Omental fat pad (tissue), 4 donors: ENCODE data around the gene CYB561D1. TPM values are rescaled to one million over a fixed set of nuclear protein-coding genes. Genes with fewer than 3 reads are reported as not detected.

Experiments
- ATAC-seq: fragments of 150-250 bp; one replicate; pipeline ENCODE4 v1.9.1; 2016; ENCODE audit warnings: mild to moderate bottlenecking, moderate library complexity; ENCODE audit not compliant: low FRiP score
- DNase-seq: peaks from one replicate; pipeline ENCODE4 v3.0.0-alpha.2; 2019; ENCODE audit warnings: low spot score
- total RNA-seq, 4 donors: library from RNA; depleted of rRNA; stranded (reverse); fragments of >200 nt; gene quantifications; one replicate each; pipeline ENCODE4 v1.1.0, GENCODE V29; 2016
- TF ChIP-seq, protein P1 (sequence below), 3 donors: fragments of 450-650 bp; IDR thresholded peaks; one replicate each; pipeline ENCODE4 v1.5.1; 2016 to 2017; ENCODE audit warnings: antibody characterized with exemption in 3 of 3, mild to moderate bottlenecking in 3 of 3, moderate library complexity in 2 of 3

The CYB561D1 gene
- total RNA-seq, 4 donors from 2014 or later = 6.1 to 12.0 (median 8.4) TPM

DNA sequence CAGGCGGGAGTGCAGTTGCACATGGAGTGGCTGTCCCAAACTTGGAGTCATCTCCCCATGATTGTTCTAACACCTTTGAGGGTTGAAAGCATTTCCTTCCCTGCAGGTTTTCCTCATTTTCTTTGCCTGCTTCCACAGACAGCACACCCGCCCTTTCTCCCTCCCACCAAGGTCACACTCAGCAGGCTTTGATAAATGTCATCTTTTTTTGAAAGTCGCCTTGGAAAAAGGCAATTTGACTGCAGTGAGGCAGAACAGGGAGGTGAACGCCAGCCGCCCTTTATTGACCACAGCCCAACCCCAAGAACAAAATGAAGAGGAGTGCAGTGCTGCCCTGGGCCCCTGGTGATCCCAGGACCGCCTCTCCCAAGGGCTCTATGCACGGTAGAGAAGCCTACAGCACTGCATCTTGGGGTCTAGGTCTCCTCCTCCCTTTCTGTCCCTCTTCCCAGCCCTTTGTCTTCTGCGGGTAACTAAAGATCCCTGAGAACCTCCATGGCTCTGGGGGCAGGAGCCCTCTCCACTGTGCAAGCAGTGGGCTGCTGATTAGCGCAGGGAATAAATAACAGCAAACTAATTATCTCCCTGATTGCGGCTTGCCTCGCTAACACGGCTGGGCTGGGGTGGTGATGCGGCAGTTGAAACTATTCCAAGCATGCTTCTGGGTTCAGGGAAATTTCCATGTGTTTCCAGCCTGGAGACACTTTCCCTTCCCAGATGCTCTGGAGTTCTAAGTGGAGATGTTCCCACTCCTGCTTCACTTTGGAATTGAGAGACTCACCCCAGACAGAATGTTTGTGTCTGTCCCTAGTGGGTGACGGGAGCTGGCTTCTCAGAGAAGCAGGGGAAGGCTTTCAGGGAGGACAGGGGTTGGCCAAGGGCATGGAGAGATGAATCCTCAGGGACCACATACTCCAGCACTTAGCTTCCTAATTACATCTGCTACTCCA lies 27.4 kb downstream of the CYB561D1 start:
- TF ChIP-seq, protein P1, sequence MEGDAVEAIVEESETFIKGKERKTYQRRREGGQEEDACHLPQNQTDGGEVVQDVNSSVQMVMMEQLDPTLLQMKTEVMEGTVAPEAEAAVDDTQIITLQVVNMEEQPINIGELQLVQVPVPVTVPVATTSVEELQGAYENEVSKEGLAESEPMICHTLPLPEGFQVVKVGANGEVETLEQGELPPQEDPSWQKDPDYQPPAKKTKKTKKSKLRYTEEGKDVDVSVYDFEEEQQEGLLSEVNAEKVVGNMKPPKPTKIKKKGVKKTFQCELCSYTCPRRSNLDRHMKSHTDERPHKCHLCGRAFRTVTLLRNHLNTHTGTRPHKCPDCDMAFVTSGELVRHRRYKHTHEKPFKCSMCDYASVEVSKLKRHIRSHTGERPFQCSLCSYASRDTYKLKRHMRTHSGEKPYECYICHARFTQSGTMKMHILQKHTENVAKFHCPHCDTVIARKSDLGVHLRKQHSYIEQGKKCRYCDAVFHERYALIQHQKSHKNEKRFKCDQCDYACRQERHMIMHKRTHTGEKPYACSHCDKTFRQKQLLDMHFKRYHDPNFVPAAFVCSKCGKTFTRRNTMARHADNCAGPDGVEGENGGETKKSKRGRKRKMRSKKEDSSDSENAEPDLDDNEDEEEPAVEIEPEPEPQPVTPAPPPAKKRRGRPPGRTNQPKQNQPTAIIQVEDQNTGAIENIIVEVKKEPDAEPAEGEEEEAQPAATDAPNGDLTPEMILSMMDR (IDR thresholded peaks at IDR 0.05) = no peak
- no peak for DNase-seq
- no peak for ATAC-seq

DNA sequence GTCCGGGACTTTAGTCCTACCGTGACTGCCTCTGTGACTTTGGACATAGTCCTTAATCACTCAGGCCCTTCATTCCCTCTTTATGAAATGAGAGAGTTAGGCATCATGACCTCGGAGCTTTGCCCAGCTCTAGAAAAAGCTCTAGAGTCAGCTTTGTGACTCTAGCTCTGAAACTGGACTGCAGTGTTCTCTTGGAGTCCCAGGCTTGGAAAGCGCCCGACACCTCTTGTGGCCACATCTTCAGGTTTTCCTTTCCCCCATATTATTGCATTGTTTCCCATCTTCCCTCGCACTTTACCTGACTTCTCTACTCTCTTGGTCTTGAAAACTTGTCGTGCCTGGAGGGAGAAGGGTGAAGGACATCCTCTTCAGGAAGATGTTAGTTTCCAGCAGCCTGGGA lies 28.1 kb downstream of the CYB561D1 start:
- DNase-seq = no peak
- no peak for ATAC-seq
- TF ChIP-seq, protein P1 (IDR thresholded peaks at IDR 0.05) = no peak

DNA sequence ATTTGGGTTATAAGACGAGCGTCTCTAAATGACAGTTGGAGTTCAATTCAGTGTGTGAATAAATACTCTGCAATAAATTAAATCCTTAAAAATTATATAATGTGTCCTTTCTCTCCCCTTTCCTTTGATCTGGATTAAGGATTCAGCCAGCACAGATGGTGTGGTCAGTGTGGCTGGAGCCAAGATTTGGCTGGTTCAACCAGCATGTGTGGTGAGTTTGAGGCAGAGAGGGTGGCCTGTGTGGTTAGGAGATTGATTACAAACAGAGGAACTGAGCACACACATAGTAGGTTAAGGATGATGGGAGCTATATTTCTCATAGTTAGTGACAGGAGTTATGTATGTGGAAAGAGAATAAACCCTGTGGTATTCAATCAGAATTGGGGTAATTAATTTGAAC lies 29.8 kb downstream of the CYB561D1 start:
- DNase-seq = no peak
- ATAC-seq = no peak
- TF ChIP-seq, protein P1 (IDR thresholded peaks at IDR 0.05) = no peak

DNA sequence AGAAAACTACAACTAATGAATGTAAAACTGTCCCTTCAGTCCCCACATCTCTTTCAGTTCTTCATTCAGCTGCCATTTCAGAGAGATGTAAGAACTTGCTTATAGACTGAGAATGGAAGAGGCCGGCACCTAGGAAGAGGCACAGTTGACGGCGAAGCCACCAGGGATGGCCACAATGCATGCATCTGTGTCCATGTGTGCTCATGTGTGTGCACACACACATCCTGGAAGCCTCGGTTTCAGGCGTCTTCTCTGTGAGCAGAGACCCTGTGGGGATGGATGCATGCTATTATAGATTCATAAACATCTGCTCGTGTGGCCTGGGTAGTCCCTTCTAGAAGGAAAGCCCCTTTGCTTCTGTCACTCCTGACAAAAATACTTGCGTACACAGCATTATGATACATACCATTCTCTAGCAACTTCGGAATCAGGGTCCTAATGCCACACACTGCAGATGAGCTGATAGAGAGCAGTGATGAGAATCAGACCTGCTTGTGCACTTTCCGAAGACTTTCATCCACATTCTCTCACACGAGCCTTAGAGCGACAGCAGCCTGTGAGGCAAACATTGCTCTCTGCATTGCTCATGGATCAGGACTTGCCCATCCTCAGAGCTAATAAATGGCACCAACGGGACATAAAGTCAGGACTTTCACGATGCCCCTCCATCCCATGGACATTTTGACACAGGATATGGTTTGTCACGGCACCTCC lies 33.4 kb downstream of the CYB561D1 start:
- ATAC-seq = no peak
- DNase-seq = no peak
- TF ChIP-seq, protein P1 (IDR thresholded peaks at IDR 0.05) = no peak

DNA sequence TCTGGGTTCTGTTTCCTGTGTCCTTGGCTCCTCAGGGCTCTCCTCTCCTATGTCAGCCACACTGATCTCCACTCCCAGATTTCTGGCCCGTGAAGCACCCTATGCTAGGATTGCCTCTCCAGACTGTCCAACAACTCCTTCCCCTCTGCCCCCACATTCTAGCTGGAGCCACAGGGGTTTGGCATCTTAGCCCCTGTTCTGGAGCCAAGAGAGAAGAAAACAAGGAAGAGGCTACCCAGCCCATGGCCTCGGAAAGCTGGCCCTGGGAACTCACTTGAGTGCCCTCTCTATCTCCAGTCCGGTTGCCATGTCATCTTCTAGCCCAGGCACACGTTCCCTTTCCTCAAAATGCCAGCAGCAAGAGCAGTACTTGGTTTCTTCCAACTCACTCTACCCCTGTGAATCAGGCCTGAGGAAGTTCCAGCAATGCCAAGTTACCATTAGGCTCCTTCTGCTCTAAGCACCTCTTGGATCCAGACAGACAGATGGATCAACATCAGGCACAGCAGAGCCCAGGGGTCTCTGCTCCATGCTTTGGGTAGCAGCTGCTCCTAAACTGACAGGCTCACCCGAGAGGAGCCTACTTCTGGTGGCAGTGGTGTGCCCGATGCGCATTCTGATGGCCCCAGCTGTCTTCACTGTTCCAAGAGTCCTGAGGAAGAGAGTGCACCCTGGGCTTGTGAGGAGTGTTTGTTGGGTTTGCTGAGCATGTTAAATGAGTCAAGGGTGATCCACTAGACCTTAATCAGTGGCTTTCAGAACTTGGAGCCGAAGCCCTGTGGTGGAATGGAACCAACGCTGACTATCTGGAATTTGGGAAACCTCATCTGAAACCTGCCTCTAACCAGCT lies 34.2 kb downstream of the CYB561D1 start:
- no peak for ATAC-seq
- TF ChIP-seq, protein P1 (IDR thresholded peaks at IDR 0.05) = no peak
- no peak for DNase-seq

DNA sequence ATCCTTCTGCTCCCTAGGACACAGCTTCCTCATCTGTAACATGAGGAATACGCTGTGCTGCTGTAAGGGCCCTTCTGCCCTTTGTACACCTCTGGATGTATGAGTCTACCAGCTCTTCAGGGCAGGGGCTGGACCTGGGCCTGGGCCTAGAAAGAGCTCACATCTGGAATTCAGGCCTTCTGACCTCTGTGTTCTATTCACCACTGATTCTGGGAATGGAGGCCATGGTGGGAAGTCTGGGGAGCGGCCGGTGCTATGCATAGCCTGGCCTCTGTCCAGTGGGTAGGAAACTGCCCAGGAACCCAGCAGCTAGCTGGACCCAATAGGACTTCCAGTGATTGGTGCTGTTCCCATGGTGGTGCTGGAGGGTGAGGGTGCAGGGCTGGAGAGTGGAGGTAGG lies 34.8 kb downstream of the CYB561D1 start:
- TF ChIP-seq, protein P1 (IDR thresholded peaks at IDR 0.05) = no peak
- DNase-seq (no peak), ATAC-seq (no peak)
